Measurements from ENCODE around the gene NSMF. TPM values are rescaled to one million over a fixed set of nuclear protein-coding genes. Genes with fewer than 3 reads are reported as not detected.

NSMF gene
- total RNA-seq, 1 donor from 2014 or later = 67.8 TPM

- Mint-ChIP-seq H3K9me3 (no peaks in the 10 kb centered on the region), H3K27ac (no peak overlapping the region), H3K36me3 (no peaks in the 10 kb centered on the region), H3K4me1 (ENCODE audit: unreplicated experiment) (no peaks in the 10 kb centered on the region), H3K4me3 (no peak overlapping the region), H3K27me3 (peaks cover 8% of the 10 kb centered on the region)
- TF ChIP-seq CTCF (conservative IDR thresholded peaks at IDR 0.05) = no peak
- no peak for DNase-seq (ENCODE audit: extremely low spot score, unreplicated experiment)
Measured at GRCh38 chr9:137465000-137465719, 6.0 kb upstream of the NSMF start.

- no peaks in the 10 kb centered on the region for H3K9me3 Mint-ChIP-seq
- H3K27ac Mint-ChIP-seq = no peak overlapping the region
- no peak for TF ChIP-seq CTCF (conservative IDR thresholded peaks at IDR 0.05)
- no peak overlapping the region for H3K4me3 Mint-ChIP-seq
- H3K36me3 Mint-ChIP-seq = no peaks in the 10 kb centered on the region
- peaks cover 8% of the 10 kb centered on the region for H3K27me3 Mint-ChIP-seq
- no peak for DNase-seq (ENCODE audit: extremely low spot score, unreplicated experiment)
- no peaks in the 10 kb centered on the region for H3K4me1 Mint-ChIP-seq (ENCODE audit: unreplicated experiment)
Measured at GRCh38 chr9:137464291-137464999, 5.3 kb upstream of the NSMF start.

- H3K27me3 Mint-ChIP-seq = peaks cover 5% of the 10 kb centered on the region
- no peak for TF ChIP-seq CTCF (conservative IDR thresholded peaks at IDR 0.05)
- H3K36me3 Mint-ChIP-seq = no peaks in the 10 kb centered on the region
- no peak overlapping the region for H3K4me3 Mint-ChIP-seq
- H3K27ac Mint-ChIP-seq = no peak overlapping the region
- H3K4me1 Mint-ChIP-seq (ENCODE audit: unreplicated experiment) = no peaks in the 10 kb centered on the region
- no peaks in the 10 kb centered on the region for H3K9me3 Mint-ChIP-seq
- no peak for DNase-seq (ENCODE audit: extremely low spot score, unreplicated experiment)
Measured at GRCh38 chr9:137463931-137464290, 4.8 kb upstream of the NSMF start.

GRCh38 chr9:137462986-137463930 lies 4.1 kb upstream of the NSMF start:
- Mint-ChIP-seq H3K27ac (no peak overlapping the region), H3K4me3 (no peak overlapping the region), H3K36me3 (no peaks in the 10 kb centered on the region), H3K27me3 (peaks cover 4% of the 10 kb centered on the region), H3K4me1 (ENCODE audit: unreplicated experiment) (no peaks in the 10 kb centered on the region), H3K9me3 (no peaks in the 10 kb centered on the region)
- DNase-seq (ENCODE audit: extremely low spot score, unreplicated experiment) = no peak
- no peak for TF ChIP-seq CTCF (conservative IDR thresholded peaks at IDR 0.05)

GRCh38 chr9:137462396-137462985 lies 3.4 kb upstream of the NSMF start:
- TF ChIP-seq CTCF (conservative IDR thresholded peaks at IDR 0.05) = no peak
- Mint-ChIP-seq H3K36me3 (no peaks in the 10 kb centered on the region), H3K9me3 (no peaks in the 10 kb centered on the region), H3K4me3 (no peak overlapping the region), H3K27ac (no peak overlapping the region), H3K4me1 (ENCODE audit: unreplicated experiment) (no peaks in the 10 kb centered on the region), H3K27me3 (peaks cover 4% of the 10 kb centered on the region)
- no peak for DNase-seq (ENCODE audit: extremely low spot score, unreplicated experiment)
